ENCODE measurements around the gene GALNT17.

- no peak for TF ChIP-seq GATA2 (IDR thresholded peaks at IDR 0.05; ENCODE audit: low read depth, low read length)
- TF ChIP-seq GATA3 (IDR thresholded peaks at IDR 0.05; ENCODE audit: low read depth, low read length): no peak
Observed at GRCh38 chr7:71157757-71158156, 25.8 kb downstream of the GALNT17 start.

Measured in SH-SY5Y (cell line).